Aorta (tissue), 5 donors: ENCODE data around the gene COL1A1. TPM values are rescaled to one million over a fixed set of nuclear protein-coding genes. Genes with fewer than 3 reads are reported as not detected.

ENCODE experiments used
- ATAC-seq: fragments of 200-7000 bp; cut with Tn5 transposase; one replicate; pipeline ENCODE4 v1.9.1; 2022; ENCODE audit warnings: moderate library complexity; ENCODE audit not compliant: low FRiP score
- DNase-seq, 2 donors: peaks; one replicate each; pipeline ENCODE4 v3.0.0-alpha.2; 2020
- H3K27ac ChIP-seq, 2 donors: one replicate each; pipeline ENCODE4 v1.5.1; 2013; ENCODE audit warnings: low read length in 2 of 2, mild to moderate bottlenecking in 2 of 2, moderate library complexity in 2 of 2, control low read depth in 1 of 2, inconsistent platforms in 1 of 2, low read depth in 1 of 2
- H3K27me3 ChIP-seq, 2 donors: one replicate each; pipeline ENCODE4 v1.6.1; 2013; ENCODE audit warnings: control low read depth in 1 of 2, low read length in 1 of 2, mild to moderate bottlenecking in 1 of 2, moderate library complexity in 1 of 2; ENCODE audit not compliant: insufficient read depth in 2 of 2, control insufficient read depth in 1 of 2
- H3K36me3 ChIP-seq, 2 donors: one replicate each; pipeline ENCODE4 v1.6.1; 2013; ENCODE audit warnings: control low read depth in 1 of 2, low read length in 1 of 2, mild to moderate bottlenecking in 1 of 2; ENCODE audit not compliant: insufficient read depth in 2 of 2, control insufficient read depth in 1 of 2
- H3K4me1 ChIP-seq, 2 donors: one replicate each; pipeline ENCODE4 v1.6.1; 2013; ENCODE audit warnings: low read length in 2 of 2, control low read depth in 1 of 2, mild to moderate bottlenecking in 1 of 2, moderate library complexity in 1 of 2; ENCODE audit not compliant: insufficient read depth in 2 of 2, control insufficient read depth in 1 of 2
- H3K4me3 ChIP-seq, 2 donors: one replicate each; pipeline ENCODE4 v1.5.1; 2013; ENCODE audit warnings: low read length in 2 of 2, control low read depth in 1 of 2, mild to moderate bottlenecking in 1 of 2
- H3K9me3 ChIP-seq: one replicate; pipeline ENCODE4 v1.6.1; 2013; ENCODE audit warnings: mild to moderate bottlenecking, low read length; ENCODE audit not compliant: control insufficient read depth
- WGBS, 2 donors: extraction: QIAGEN DNeasy Blood & Tissue Kit; methylation state at CpG; one replicate each; pipeline ENCODE4 v1.1.7; 2013; 5-methylcytosine and 5-hydroxymethylcytosine counted together
- intact Hi-C, 2 donors: fragments of 100-400 bp; cut with DNase I; formaldehyde crosslinking; loops; one replicate each; pipeline versions ENCODE4 v1.14.2 to v1.15.0; 2022
- long read RNA-seq, 2 donors: library from polyadenylated mRNA; unstranded; transcript quantifications; one replicate each; pipeline ENCODE4 v2.0.0, GENCODE V29; 2020 to 2021
- polyA plus RNA-seq, 2 donors: library from polyadenylated mRNA; stranded (reverse); fragments of 200-250 nt; gene quantifications; one replicate each; pipeline ENCODE4 v1.2.3, GENCODE V29; 2013
- total RNA-seq, 2 donors: library from RNA; stranded (reverse); fragmentation: NEBNext Ultra II Directional; extraction: Animal tissue kit (Norgen Biotek cat#: 25700); gene quantifications; one replicate each; pipeline ENCODE4 v1.2.1, GENCODE V29; 2021
- donor health status: healthy with polysubstance abuse.
- donor health status: Bipolar disorder and iron deficiency.
- donor health status: DM: no; HTN: no; CAD: no.
- donor health status: DM: no; HTN: no; CAD: no.
- donor health status: DM: yes; HTN: yes; CAD: no.

Gene COL1A1
- total RNA-seq (100 to 1,000 TPM; 400 to 948 TPM), polyA plus RNA-seq (100 to 1,000 TPM in 1 of 2 donors, 10 to 100 TPM in 1; 70.2 to 391 TPM)
- long read RNA-seq, donor 1, full-length matches to known transcripts, result 29 of 423 reads
- long read RNA-seq, donor 1, partial matches to known transcripts, result 364 of 423 reads
- long read RNA-seq, donor 1, other reads (novel, unspliced or antisense), result 30 of 423 reads
- long read RNA-seq, donor 2, full-length matches to known transcripts, result 243 of 639 reads
- long read RNA-seq, donor 2, partial matches to known transcripts, result 348 of 639 reads
- long read RNA-seq, donor 2, other reads (novel, unspliced or antisense), result 48 of 639 reads

DNA sequence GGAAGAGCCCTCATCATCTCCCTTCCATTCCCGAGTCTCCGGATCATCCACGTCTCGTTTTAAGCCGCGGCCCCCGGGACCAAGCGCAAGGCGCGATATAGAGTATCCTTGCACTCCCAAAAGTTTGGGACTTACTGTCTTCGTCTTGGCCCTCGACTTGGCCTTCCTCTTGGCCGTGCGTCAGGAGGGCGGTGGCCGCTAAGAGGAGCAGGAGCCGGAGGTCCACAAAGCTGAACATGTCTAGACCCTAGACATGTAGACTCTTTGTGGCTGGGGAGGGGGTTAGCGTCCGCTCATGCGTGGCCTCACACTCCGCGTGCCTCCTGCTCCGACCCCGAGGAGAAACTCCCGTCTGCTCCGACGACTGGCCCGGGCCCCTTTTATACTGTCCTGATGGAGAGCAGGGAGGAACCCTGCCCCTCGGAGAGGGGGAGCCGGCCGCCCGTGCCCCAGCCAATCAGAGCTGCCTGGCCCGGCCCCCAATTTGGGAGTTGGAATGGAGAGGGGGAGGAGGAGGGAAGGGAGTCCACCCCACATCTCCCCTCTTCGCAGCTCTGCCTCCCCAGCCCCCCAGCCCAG is at the start of gene COL1A1:
Gene COL1A1, minus strand, starts transcription at position 356 of the 579 bp plus-strand sequence. Its CDS starts 118 bp downstream, at position 238.
- WGBS, 2 donors, result 1 to 2% methylated on average over 33 to 34 of the region's 34 CpGs
- Histone ChIP-seq H3K9me3 (no peaks in the 10 kb centered on the region), H3K27ac (peak within 1 kb of the TSS; percentile 71 to 87), H3K27me3 (no peaks in the 10 kb centered on the region), H3K4me3 (peak within 1 kb of the TSS; percentile 24 to 56), H3K36me3 (peaks cover 5 to 6% of the 10 kb centered on the region in 2 donors), H3K4me1 (no peaks in the 10 kb centered on the region)
- DNase-seq (peak; percentile 92), ATAC-seq (peak; percentile 76)
- intact Hi-C loops, result loop anchor here (2.0 kb wide), 3 partner anchors 21 to 97 kb away; no protein-coding TSS in a partner anchor

DNA sequence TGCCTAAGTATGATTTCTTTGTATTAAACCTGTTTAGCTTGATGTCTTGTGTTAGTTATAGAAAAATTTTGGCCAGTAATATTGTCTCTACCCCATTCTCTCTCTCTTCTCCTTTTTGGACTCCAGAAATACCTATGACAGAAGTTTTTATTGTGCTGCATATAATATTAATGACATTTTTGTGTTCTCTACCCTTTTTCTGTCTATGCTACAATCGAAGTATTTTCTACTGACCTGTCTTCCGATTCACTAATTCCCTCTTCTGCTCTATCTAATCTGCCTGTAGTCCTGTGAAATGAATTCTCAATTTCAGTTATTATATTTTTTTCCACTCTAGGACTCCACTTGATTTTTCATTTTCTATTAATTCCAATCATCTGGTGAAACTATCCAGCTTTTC is 46.8 kb upstream of the COL1A1 start:
- H3K27me3 ChIP-seq, result no peaks in the 10 kb centered on the region
- H3K36me3 ChIP-seq, result no peaks in the 10 kb centered on the region
- 66 to 76% methylated on average over 2 of the region's 2 CpGs for WGBS, 2 donors
- H3K27ac ChIP-seq, result no peak overlapping the region
- H3K9me3 ChIP-seq, result no peaks in the 10 kb centered on the region
- intact Hi-C loops, result no loop called here
- no peak overlapping the region for H3K4me3 ChIP-seq
- no peaks in the 10 kb centered on the region for H3K4me1 ChIP-seq
- ATAC-seq (no peak), DNase-seq (no peak)

DNA sequence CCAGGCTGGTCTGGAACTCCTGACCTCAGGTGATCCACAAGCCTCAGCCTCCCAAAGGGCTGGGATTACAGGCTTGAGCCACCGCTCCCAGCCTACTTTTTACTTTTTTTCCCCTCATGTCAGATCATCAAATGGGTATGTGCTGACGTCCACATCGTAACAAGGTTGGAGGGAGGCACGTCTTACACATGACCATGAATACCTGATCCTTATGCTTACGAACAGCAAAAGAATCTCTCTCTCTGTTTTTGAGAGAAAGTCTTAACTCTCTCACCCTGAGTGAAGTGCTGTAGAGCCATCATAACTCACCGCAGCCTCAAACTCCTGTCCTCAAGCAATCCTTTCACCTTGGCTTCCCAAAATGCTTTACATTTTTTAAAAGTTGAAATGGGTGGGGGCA is 43.3 kb upstream of the COL1A1 start:
- intact Hi-C loops, result no loop called here
- Histone ChIP-seq H3K27me3 (no peaks in the 10 kb centered on the region), H3K27ac (no peak overlapping the region), H3K36me3 (no peaks in the 10 kb centered on the region), H3K4me3 (no peak overlapping the region), H3K4me1 (no peaks in the 10 kb centered on the region), H3K9me3 (no peaks in the 10 kb centered on the region)
- ATAC-seq (no peak), DNase-seq (no peak)
- WGBS, 2 donors, result 82 to 90% methylated on average over 6 of the region's 6 CpGs

DNA sequence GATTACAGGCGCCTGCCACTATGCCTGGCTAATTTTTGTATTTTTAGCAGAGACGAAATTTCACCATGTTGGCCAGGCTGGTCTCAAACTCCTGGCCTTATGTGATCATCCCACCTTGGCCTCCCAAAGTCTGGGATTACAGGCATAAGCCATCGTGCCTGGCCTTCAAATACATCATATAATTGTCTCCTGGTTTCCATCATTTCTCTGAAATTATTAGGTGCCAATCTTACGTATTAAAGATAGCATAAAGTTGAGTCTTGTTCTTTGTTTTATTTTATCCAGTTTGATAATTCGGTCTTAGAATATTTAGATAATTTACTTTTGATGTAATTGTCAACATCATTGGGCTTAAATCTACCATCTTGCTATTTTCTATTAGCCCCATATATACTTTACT is 40.0 kb upstream of the COL1A1 start:
- no peak overlapping the region for H3K4me3 ChIP-seq
- DNase-seq (no peak), ATAC-seq (no peak)
- H3K36me3 ChIP-seq, result no peaks in the 10 kb centered on the region
- no peaks in the 10 kb centered on the region for H3K9me3 ChIP-seq
- 76 to 84% methylated on average over 5 of the region's 5 CpGs for WGBS, 2 donors
- intact Hi-C loops, result no loop called here
- H3K27ac ChIP-seq, result no peak overlapping the region
- H3K27me3 ChIP-seq, result no peaks in the 10 kb centered on the region
- peaks cover 0 to 5% of the 10 kb centered on the region in 2 donors for H3K4me1 ChIP-seq

DNA sequence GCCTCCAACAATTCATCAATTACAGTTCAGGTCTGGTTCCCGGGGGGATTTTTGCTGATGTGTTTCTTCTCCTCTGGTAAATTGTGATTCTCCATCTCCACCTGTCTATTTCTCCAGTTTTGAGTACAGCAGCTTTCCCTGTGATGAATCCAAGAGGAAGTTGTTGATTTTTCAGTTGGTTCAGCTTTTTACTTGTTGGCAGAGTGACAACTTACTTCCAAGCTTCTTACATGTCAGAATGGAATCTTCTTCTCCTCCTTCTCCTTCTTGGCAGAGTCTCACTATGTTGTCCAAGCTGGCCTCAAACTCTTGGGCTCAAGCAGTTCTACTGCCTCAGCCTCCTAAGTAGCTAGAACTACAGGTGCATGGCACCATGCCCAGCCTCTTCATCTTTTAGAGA is 39.4 kb upstream of the COL1A1 start:
- Histone ChIP-seq H3K9me3 (no peaks in the 10 kb centered on the region), H3K27me3 (no peaks in the 10 kb centered on the region), H3K4me3 (no peak overlapping the region), H3K27ac (no peak overlapping the region), H3K36me3 (no peaks in the 10 kb centered on the region), H3K4me1 (peaks cover 0 to 5% of the 10 kb centered on the region in 2 donors)
- WGBS, 2 donors, result 93 to 100% methylated on average over 1 of the region's 1 CpG
- ATAC-seq (no peak), DNase-seq (no peak)
- intact Hi-C loops, result no loop called here

DNA sequence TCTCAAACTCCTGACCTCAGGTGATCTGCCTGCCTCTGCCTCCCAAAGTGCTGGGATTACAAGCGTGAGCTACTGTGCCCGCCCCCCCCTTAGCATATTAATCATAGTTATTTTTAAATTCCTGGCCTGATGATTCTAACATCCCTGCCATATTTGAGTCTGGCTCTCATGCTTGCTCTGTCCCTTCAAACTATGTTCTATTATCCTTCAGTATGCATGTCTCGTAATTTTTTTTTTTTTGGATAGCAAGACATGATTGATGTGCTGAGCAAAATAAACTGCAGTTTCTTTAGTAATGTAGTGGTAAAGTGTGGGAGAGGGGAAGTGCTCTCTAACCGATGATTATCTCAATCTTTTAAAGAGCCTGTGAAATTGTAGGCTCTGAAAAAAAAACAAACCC is 38.5 kb upstream of the COL1A1 start:
- ATAC-seq, result no peak

DNA sequence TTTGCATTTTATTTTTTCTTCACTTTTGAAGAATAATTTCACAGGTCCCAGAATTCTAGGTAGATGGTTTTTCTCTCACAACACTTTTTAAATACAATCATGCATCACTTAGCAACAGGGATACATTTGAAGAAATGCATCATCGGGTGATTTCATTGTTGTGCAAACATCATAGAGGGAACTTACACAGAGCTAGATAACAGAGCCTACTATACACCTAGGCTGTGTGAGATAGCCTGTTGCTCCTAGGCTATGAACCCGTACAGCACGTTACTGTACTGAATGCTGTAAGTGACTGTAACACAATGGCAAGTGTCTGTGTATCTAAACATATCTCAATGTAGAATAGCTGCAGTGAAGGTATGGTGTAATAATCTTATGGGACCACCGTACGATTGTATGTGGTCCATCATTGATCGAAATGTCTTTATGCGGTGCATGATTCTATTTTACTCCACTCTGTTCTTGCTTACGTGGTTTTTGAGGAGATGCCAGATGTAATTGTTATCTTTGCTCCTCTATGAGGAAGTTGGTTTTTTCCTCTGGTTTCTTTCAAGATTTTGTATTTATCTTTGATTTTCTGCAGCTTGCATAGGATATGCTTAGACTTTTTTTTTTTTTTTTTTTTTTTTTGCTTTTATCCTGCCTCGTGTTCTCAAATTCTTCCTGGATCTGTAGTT is 37.3 kb upstream of the COL1A1 start:
- no peaks in the 10 kb centered on the region for H3K27me3 ChIP-seq
- DNase-seq (no peak), ATAC-seq (no peak)
- no peaks in the 10 kb centered on the region for H3K36me3 ChIP-seq
- intact Hi-C loops, result no loop called here
- H3K4me1 ChIP-seq, result peaks cover 0 to 5% of the 10 kb centered on the region in 2 donors
- 36 to 38% methylated on average over 9 of the region's 9 CpGs for WGBS, 2 donors
- no peak overlapping the region for H3K27ac ChIP-seq
- H3K9me3 ChIP-seq, result no peaks in the 10 kb centered on the region
- H3K4me3 ChIP-seq, result no peak overlapping the region

More for the DNA sequence above, 38.5 kb upstream of the COL1A1 start:
- no peak overlapping the region for H3K27ac ChIP-seq
- H3K4me3 ChIP-seq, result no peak overlapping the region
- H3K4me1 ChIP-seq, result peaks cover 0 to 5% of the 10 kb centered on the region in 2 donors
- no peak for DNase-seq
- 9 to 16% methylated on average over 4 of the region's 4 CpGs for WGBS, 2 donors
- H3K9me3 ChIP-seq, result no peaks in the 10 kb centered on the region
- no peaks in the 10 kb centered on the region for H3K27me3 ChIP-seq
- no peaks in the 10 kb centered on the region for H3K36me3 ChIP-seq
- intact Hi-C loops, result no loop called here

DNA sequence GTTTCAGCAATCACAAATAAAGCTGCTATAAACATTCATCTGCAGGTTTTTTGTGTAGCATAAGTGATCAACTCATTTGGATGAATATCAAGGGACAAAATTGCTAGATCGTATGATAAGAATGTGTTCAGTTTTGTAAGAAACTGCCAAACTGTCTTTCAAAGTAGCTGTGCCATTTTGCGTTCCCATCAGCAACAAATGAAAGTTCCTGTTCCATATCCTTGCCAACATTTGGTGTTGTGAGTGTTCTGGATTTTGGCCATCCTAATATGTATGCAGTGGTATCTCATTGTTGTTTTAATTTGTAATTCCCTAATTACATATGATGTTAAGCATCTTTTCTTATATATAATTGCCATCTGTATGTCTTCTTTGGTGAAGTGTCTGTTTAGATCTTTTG is 36.5 kb upstream of the COL1A1 start:
- H3K9me3 ChIP-seq, result no peaks in the 10 kb centered on the region
- H3K4me1 ChIP-seq, result peaks cover 0 to 5% of the 10 kb centered on the region in 2 donors
- H3K36me3 ChIP-seq, result no peaks in the 10 kb centered on the region
- WGBS, 2 donors, result 15 to 21% methylated on average over 2 of the region's 2 CpGs
- intact Hi-C loops, result no loop called here
- H3K27me3 ChIP-seq, result no peaks in the 10 kb centered on the region
- no peak for DNase-seq
- H3K27ac ChIP-seq, result no peak overlapping the region
- ATAC-seq, result no peak
- no peak overlapping the region for H3K4me3 ChIP-seq
